OCI-M2 (cell line): Measurements from ENCODE around the gene PLPPR1.
"Not testable (repeated sequence)": the region's sequence is repeated elsewhere in the genome, so short reads cannot be mapped to it uniquely, and the experiment has no call there.

Experiments
- DNase-seq: peaks from one replicate; lab custom pipeline; 2025; ENCODE audit not compliant: unreplicated experiment; lab: John Stamatoyannopoulos, UW

Gene PLPPR1

GRCh38 chr9:101119206-101119819, 90.8 kb downstream of the PLPPR1 start:
- no peak for DNase-seq

GRCh38 chr9:101121836-101122399, 93.4 kb downstream of the PLPPR1 start:
- DNase-seq: no peak

GRCh38 chr9:101126556-101126955, 98.0 kb downstream of the PLPPR1 start:
- DNase-seq: no peak

DNA sequence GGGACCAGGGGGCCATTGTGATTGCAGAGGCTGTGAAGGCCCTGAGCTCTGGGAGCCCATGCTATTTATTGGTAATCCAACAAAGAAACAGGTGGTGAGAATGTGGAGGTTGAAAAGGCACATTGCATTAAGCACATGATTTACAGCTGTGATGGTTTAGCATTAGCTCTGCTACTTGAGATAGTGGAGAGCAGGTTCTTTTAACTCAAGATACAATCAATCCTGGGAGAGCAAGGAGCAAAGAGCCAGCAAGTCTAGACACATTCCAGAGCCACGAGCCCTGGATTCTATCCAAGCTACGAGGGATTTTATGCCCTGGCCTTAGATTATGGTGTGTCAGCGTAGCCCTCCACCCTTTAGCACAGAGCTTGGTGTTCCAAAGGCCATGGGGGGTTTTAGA, 98.8 kb downstream of the PLPPR1 start:
- not testable (repeated sequence) for DNase-seq

DNA sequence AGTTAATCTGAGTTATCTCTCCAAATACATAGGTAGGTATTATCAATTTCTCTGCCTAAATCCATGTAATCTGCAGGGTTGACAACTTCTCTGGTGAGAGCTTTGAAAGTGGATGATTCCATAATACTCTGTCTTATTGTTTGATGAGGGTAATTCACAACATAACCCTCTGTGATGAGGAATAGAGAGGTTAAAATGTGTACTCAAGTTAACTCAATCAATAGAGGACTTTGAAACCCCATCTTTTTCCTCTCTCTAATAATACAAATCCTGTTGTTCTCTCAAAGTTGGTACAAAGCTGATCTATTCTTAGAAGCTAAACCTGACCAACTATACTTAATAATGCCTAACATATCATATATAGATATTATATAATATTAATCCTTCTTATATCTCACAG, 100.1 kb downstream of the PLPPR1 start:
- no peak for DNase-seq

- no peak for DNase-seq
These were observed 101.5 kb downstream of the PLPPR1 start for GRCh38 chr9:101130054-101130453.

GRCh38 chr9:101131326-101131725, 102.8 kb downstream of the PLPPR1 start:
- no peak for DNase-seq

DNA sequence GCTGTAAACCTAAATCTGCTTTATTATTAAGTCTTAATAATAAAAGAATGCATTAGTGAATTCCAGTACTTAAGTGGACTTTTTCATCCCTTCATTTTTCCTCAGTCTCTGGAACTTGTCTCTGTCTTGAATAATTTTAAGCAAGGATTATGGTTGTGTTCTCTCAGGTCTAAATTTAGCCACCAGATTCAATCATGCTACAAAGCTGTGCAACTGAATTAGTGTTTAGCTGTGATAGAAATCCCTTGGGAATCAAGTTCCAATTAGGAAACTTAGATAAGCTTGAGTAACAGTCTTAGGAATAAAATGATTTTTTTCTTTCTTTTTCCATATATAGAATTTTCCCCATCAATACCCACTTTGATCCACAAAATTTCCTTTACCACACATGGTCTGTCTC, 104.3 kb downstream of the PLPPR1 start:
- DNase-seq: no peak

- no peak for DNase-seq
These were observed 110.0 kb downstream of the PLPPR1 start for GRCh38 chr9:101138509-101138908.

GRCh38 chr9:101139082-101139481, 110.6 kb downstream of the PLPPR1 start:
- no peak for DNase-seq

DNA sequence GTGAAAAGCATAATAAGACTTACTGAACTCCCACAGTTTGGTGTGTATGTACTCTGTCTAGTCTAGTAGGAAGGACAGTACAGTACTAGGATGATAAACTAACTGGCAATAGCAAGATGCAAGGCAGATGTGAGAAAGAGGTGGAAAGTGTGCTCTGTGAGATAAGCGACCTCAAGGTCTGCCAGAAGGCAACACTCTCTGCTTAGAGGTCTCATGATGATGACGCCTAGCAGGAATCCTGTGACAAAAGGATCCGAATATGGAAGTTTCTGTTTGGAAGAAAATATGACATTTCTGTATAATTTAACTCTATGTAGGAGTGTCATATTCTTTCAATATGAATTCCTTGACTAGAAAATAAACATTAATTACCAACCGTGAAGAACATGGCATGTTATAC, 112.2 kb downstream of the PLPPR1 start:
- DNase-seq: no peak

- DNase-seq: no peak
These were observed 118.0 kb downstream of the PLPPR1 start for GRCh38 chr9:101146508-101146907.

DNA sequence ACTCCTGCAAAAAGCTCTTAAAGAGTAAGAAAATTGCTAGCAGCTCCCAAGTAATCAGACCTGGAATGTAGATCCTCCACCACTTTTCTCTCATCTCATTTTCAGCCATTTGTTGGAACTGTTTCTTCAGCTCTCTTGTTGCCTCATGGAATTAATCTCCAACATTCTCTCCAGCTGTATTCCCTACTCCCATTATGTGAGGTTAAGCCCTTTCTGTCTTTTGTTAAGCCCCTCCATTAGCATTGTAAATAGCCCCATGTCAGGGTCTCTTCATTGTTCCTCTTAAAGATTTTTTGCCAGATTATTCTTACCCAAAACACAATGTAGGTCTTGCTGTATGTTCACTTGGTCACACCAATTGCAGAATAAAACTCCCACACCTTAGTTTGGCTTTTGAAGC, 119.8 kb downstream of the PLPPR1 start:
- no peak for DNase-seq

GRCh38 chr9:101158361-101158760, 129.8 kb downstream of the PLPPR1 start:
- no peak for DNase-seq

DNA sequence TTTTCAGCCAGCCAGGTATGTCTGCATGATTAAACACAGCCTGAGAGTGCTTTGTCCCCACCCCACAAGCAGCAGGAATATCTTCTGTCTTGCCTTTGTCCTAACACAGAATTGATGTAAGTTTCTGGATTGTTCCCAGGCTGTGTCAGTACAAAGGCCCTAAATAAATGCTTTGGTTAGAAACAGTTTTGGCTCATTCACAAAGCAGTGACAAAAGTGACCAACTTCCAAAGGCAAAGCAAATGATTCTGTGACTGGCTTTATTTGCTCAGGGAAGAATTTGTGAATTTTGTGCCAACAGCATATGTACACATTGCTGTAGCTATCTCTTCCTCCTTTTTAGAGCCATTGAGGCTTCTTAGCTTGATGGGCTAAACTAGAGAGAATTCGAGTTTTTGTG, 133.7 kb downstream of the PLPPR1 start:
- no peak for DNase-seq

DNA sequence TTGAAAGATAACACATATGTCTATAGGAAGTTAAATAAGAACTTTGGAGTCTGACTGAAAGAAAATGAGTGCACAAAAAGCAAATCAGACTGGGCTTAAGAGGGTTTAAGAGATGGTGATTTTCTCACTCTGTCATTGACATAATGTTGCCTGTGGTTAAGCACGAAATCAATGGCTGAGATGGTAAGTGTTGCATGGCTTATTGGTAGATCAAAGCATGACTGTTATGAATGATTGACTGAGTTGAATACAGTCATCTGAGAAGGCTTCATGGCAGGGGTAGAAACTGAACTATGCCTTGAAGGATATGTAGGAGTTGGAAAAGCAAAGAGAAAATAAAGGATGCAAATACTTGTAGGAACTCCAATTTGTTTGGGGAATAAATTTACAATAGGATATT, 136.6 kb downstream of the PLPPR1 start:
- DNase-seq: no peak

GRCh38 chr9:101167490-101168134, 139.1 kb downstream of the PLPPR1 start:
- no peak for DNase-seq

DNA sequence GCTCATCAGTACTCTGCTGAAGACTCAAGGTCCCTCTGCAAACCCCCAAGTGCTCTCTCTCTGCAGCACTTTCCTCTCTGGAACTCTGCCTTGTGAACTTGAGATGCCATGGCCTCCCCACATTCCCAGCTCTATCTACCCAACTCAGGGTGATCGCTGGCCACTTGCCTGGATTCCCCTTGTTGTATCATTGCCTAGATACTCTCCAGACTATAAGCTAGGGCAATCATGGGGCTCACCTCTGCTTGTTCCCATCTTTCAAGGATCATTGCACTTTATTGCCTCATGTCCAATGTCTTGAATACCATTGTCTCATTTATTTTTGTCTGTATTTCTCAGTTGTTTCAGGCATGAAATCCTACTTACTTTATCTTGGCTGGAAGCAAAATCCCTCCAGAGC, 144.1 kb downstream of the PLPPR1 start:
- DNase-seq: no peak

GRCh38 chr9:101173907-101174306, 145.4 kb downstream of the PLPPR1 start:
- DNase-seq: no peak

GRCh38 chr9:101176384-101176783, 147.9 kb downstream of the PLPPR1 start:
- DNase-seq: no peak

- DNase-seq: no peak
These were observed 156.3 kb downstream of the PLPPR1 start for GRCh38 chr9:101184813-101185278.

GRCh38 chr9:101191723-101192122, 163.2 kb downstream of the PLPPR1 start:
- DNase-seq: no peak

- DNase-seq: no peak
These were observed 168.5 kb downstream of the PLPPR1 start for GRCh38 chr9:101197026-101197425.
